HCT116 (cell line): ENCODE results near the gene SBF2. TPM values are rescaled to one million over a fixed set of nuclear protein-coding genes. Genes with fewer than 3 reads are reported as not detected.

Experiments
- ATAC-seq: fragments of 200-7000 bp; cut with Tn5 transposase; 2 replicates; pipeline ENCODE4 v1.9.1; 2020; ENCODE audit warnings: mild to moderate bottlenecking, moderate library complexity
- BruUV-seq: library from RNA; stranded (reverse); fragments of 400-500 nt; replicated peaks from 2 replicates; lab custom pipeline; 2021; lab: Mats Ljungman, UMichigan
- CTCF ChIA-PET: fragments of 300-600 bp; sonication (Branson Sonifier 250); formaldehyde crosslinking; loops from one replicate; lab custom pipeline; 2021; ENCODE audit warnings: antibody characterized with exemption; lab: Charles Lee
- POLR2A ChIA-PET: fragments of 300-600, 350-600 bp; sonication (Branson Sonifier 250); formaldehyde crosslinking; loops from one replicate; lab custom pipeline; 2021; ENCODE audit warnings: antibody characterized with exemption; lab: Charles Lee
- RAD21 ChIA-PET, 2 experiments: fragments of 300-600 bp; sonication (Branson Sonifier 250); formaldehyde crosslinking; loops; one replicate each; lab custom pipeline; 2023; ENCODE audit warnings: low total read pairs in 2 of 2; ENCODE audit not compliant: uncharacterized antibody in 2 of 2, unreplicated experiment in 2 of 2, low non-redundant PET in 1 of 2; lab: Charles Lee
- DNase-seq: peaks from one replicate; pipeline ENCODE4 v3.0.0-alpha.2; 2010; ENCODE audit warnings: low read depth, low spot score
- H2AFZ ChIP-seq: fragments of 200-600 bp; shearing (Covaris generic), sonication (generic); 2 replicates; pipeline ENCODE4 v1.6.1; 2017; ENCODE audit warnings: low read depth, mixed run types, mixed read lengths, antibody characterized with exemption, low read length; ENCODE audit not compliant: poor library complexity, severe bottlenecking
- H3K27ac ChIP-seq: 2 replicates; pipeline ENCODE4 v1.5.1; 2012; ENCODE audit warnings: low read depth, low read length
- H3K27me3 ChIP-seq: fragments of 200-600 bp; sonication (generic); 2 replicates; pipeline ENCODE4 v1.6.1; 2016; ENCODE audit warnings: mixed run types, low read length, mixed read lengths; ENCODE audit not compliant: insufficient read depth
- H3K36me3 ChIP-seq, 2 experiments: fragments of 200-500 bp in 1 of 2; fragments of 200-600 bp in 1 of 2; sonication (Bioruptor generic) in 1 of 2; sonication (generic) in 1 of 2; 2 replicates each; pipeline versions ENCODE4 v1.5.1 to v1.6.1; 2014 to 2016; ENCODE audit warnings: low read length in 2 of 2, inconsistent platforms in 1 of 2, mixed read lengths in 1 of 2, mixed run types in 1 of 2; ENCODE audit not compliant: insufficient read depth in 2 of 2, control insufficient read depth in 1 of 2
- H3K4me1 ChIP-seq, 2 experiments: fragments of 200-600 bp in 1 of 2; sonication (generic) in 1 of 2; 2 replicates each; pipeline versions ENCODE4 v1.5.1 to v1.6.1; 2012 to 2017; ENCODE audit warnings: low read length in 2 of 2, inconsistent platforms in 1 of 2, mild to moderate bottlenecking in 1 of 2, mixed read lengths in 1 of 2, mixed run types in 1 of 2, moderate library complexity in 1 of 2; ENCODE audit not compliant: insufficient read depth in 2 of 2, control insufficient read depth in 1 of 2
- H3K4me2 ChIP-seq: fragments of 200-600 bp; sonication (generic); 2 replicates; pipeline ENCODE4 v1.6.1; 2017; ENCODE audit warnings: mixed run types, low read length, mixed read lengths
- H3K4me3 ChIP-seq, 2 experiments: fragments of 200-600 bp in 1 of 2; sonication (generic) in 1 of 2; replicated peaks in 1 of 2; 2 replicates each; pipeline ENCODE4 v1.5.1; 2011 to 2016; ENCODE audit warnings: low read length in 2 of 2, control low read depth in 1 of 2, low read depth in 1 of 2, mild to moderate bottlenecking in 1 of 2, mixed read lengths in 1 of 2, mixed run types in 1 of 2
- H3K79me2 ChIP-seq: fragments of 200-600 bp; sonication (generic); 2 replicates; pipeline ENCODE4 v1.6.1; 2017; ENCODE audit warnings: mild to moderate bottlenecking, mixed run types, low read length, moderate library complexity, mixed read lengths; ENCODE audit not compliant: insufficient read depth
- H3K9ac ChIP-seq: fragments of 200-600 bp; sonication (generic); 2 replicates; pipeline ENCODE4 v1.6.1; 2016; ENCODE audit warnings: low read length, mixed read lengths
- H3K9me2 ChIP-seq: fragments of 200-600 bp; sonication (generic), shearing (Covaris generic); 2 replicates; pipeline ENCODE4 v1.6.1; 2017; ENCODE audit warnings: mixed run types, mild to moderate bottlenecking, moderate library complexity; ENCODE audit not compliant: insufficient read depth
- H3K9me3 ChIP-seq, 2 experiments: fragments of 200-500 bp in 1 of 2; fragments of 200-600 bp in 1 of 2; sonication (Bioruptor generic) in 1 of 2; sonication (generic) in 1 of 2; 2 replicates each; pipeline ENCODE4 v1.6.1; 2014 to 2017; ENCODE audit warnings: low read length in 2 of 2, mixed read lengths in 2 of 2, inconsistent platforms in 1 of 2, low read depth in 1 of 2, mild to moderate bottlenecking in 1 of 2, mixed run types in 1 of 2, moderate library complexity in 1 of 2; ENCODE audit not compliant: control insufficient read depth in 1 of 2, insufficient read depth in 1 of 2
- H4K20me1 ChIP-seq: fragments of 200-600 bp; sonication (generic), shearing (Covaris generic); 2 replicates; pipeline ENCODE4 v1.6.1; 2017; ENCODE audit warnings: mixed run types, mild to moderate bottlenecking, moderate library complexity; ENCODE audit not compliant: insufficient read depth
- ATF3 ChIP-seq: IDR thresholded peaks from 2 replicates; pipeline ENCODE4 v1.6.1; 2012
- CBX3 ChIP-seq: IDR thresholded peaks from 2 replicates; pipeline ENCODE4 v1.6.1; 2012; ENCODE audit warnings: low read depth
- EZH2phosphoT487 ChIP-seq: fragments of 200-600 bp; IDR thresholded peaks from 2 replicates; pipeline ENCODE4 v1.6.1; 2018; ENCODE audit warnings: antibody characterized with exemption, borderline replicate concordance
- JUND ChIP-seq: IDR thresholded peaks from 2 replicates; pipeline ENCODE4 v1.6.1; 2012
- MAX ChIP-seq: IDR thresholded peaks from 2 replicates; pipeline ENCODE4 v1.6.1; 2012
- POLR2A ChIP-seq: IDR thresholded peaks from 2 replicates; pipeline ENCODE4 v1.7.0; 2011; ENCODE audit warnings: borderline replicate concordance; ENCODE audit not compliant: insufficient read depth, insufficient read length; ENCODE audit errors: extremely low read depth
- POLR2AphosphoS5 ChIP-seq: IDR thresholded peaks from 2 replicates; pipeline ENCODE4 v1.6.1; 2011; ENCODE audit warnings: mild to moderate bottlenecking, low read depth, low read length, moderate library complexity
- SIN3A ChIP-seq: IDR thresholded peaks from 2 replicates; pipeline ENCODE4 v1.6.1; 2012; ENCODE audit warnings: low read depth
- SRF ChIP-seq: IDR thresholded peaks from 2 replicates; pipeline ENCODE4 v1.6.1; 2012; ENCODE audit warnings: low read depth
- YY1 ChIP-seq: IDR thresholded peaks from 2 replicates; pipeline ENCODE4 v1.6.1; 2011; ENCODE audit warnings: low read length, low read depth, moderate library complexity, mild to moderate bottlenecking; ENCODE audit not compliant: insufficient replicate concordance; ENCODE audit errors: extremely low read depth
- intact Hi-C: fragments of 100-400 bp; cut with micrococcal nuclease; formaldehyde crosslinking; loops from 2 replicates; pipeline ENCODE4 v1.10.0; 2022
- total RNA-seq: library from RNA; stranded (reverse); gene quantifications from one replicate; pipeline ENCODE4 v1.2.1, GENCODE V29; 2021; ENCODE audit not compliant: unreplicated experiment

Gene SBF2
- total RNA-seq, 1 experiment from 2014 or later: 35.0 TPM

- TF ChIP-seq EZH2phosphoT487 (no peak), CBX3 (no peak)
- no peaks in the 10 kb centered on the region for H3K9me3 ChIP-seq
- CTCF ChIA-PET: no interaction called here
- H3K9me2 ChIP-seq: no peaks in the 10 kb centered on the region
- H3K4me1 ChIP-seq: no peaks in the 10 kb centered on the region
- POLR2A ChIA-PET: no interaction called here
- H2AFZ ChIP-seq: no peak overlapping the region
- no peaks in the 10 kb centered on the region for H4K20me1 ChIP-seq
- no peak overlapping the region for H3K27ac ChIP-seq
- DNase-seq (no peak), ATAC-seq (no peak)
- intact Hi-C loops: no loop called here
- RAD21 ChIA-PET: no interaction called here
- no TSS peak for BruUV-seq
- no peaks in the 10 kb centered on the region for H3K79me2 ChIP-seq
- H3K27me3 ChIP-seq: no peaks in the 10 kb centered on the region
- H3K9ac ChIP-seq: no peak overlapping the region
- H3K4me3 ChIP-seq: no peak overlapping the region
- no peaks in the 10 kb centered on the region for H3K36me3 ChIP-seq
- H3K4me2 ChIP-seq: no peak overlapping the region
These were observed 291.8 kb downstream of the SBF2 start for GRCh38 chr11:10002221-10002620.

GRCh38 chr11:9992306-9992705 is 301.7 kb downstream of the SBF2 start:
- Histone ChIP-seq H3K4me1 (no peaks in the 10 kb centered on the region), H2AFZ (no peak overlapping the region), H3K27me3 (no peaks in the 10 kb centered on the region), H3K4me2 (no peak overlapping the region), H3K4me3 (no peak overlapping the region), H4K20me1 (no peaks in the 10 kb centered on the region), H3K36me3 (no peaks in the 10 kb centered on the region), H3K9ac (no peak overlapping the region), H3K9me2 (no peaks in the 10 kb centered on the region), H3K79me2 (no peaks in the 10 kb centered on the region), H3K9me3 (no peaks in the 10 kb centered on the region), H3K27ac (no peak overlapping the region)
- CTCF ChIA-PET: interaction anchor here (0.6 kb wide), 1 partner anchor 313 kb away, joined by 3 read pairs; the partner anchor contains the start of gene ADM
- BruUV-seq: no TSS peak
- intact Hi-C loops: no loop called here
- DNase-seq (no peak), ATAC-seq (no peak)
- RAD21 ChIA-PET: no interaction called here
- POLR2A ChIA-PET: no interaction called here
- TF ChIP-seq SIN3A (no peak), MAX (no peak), POLR2A (no peak), YY1 (no peak), SRF (no peak), ATF3 (no peak), POLR2AphosphoS5 (no peak), JUND (no peak)
